Glomerular visceral epithelial cell (primary cell): ENCODE results near the gene SLC26A9.
A peak's percentile ranks its signal among the peaks of the same experiment; 100 is the strongest.
"Not testable (repeated sequence)": the region's sequence is repeated elsewhere in the genome, so short reads cannot be mapped to it uniquely, and the experiment has no call there.

Experiments
- DNase-seq: peaks from one replicate; pipeline ENCODE4 v3.0.0-alpha.2; 2016; ENCODE audit errors: extremely low spot score

Gene SLC26A9

DNA sequence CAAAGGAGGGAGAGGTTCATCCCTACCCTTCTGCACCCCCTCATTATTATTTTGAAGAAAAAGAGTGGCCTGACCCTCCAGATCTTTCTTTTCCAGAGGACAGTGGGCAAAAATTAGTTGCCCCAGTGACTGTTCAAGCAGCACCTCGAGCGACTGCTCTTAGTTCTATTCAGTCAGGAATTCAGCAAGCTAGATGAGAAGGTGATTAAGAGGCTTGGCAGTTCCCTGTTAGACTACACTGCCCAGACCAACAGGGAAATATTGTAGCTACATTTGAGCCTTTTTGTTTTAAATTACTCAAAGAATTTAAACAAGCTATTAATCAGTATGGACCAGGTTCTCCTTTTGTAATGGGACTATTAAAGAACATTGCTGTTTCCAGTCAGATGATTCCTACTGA is 51.8 kb downstream of the SLC26A9 start:
- DNase-seq, result not testable (repeated sequence)

DNA sequence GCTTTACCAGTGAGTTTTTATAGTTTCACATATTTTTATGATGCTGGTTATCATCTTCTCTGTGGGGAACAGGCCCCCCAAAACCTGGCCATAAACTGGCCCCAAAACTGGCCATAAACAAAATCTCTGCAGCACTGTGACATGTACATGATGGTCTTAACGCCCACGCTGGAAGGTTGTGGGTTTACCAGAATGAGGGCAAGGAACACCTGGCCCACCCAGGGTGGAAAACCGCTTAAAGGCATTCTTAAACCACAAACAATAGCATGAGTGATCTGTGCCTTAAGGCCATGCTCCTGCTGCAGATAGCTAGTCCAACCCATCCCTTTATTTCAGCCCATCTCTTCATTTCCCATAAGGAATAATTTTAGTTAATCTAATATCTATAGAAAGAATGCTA is 52.6 kb downstream of the SLC26A9 start:
- not testable (repeated sequence) for DNase-seq

DNA sequence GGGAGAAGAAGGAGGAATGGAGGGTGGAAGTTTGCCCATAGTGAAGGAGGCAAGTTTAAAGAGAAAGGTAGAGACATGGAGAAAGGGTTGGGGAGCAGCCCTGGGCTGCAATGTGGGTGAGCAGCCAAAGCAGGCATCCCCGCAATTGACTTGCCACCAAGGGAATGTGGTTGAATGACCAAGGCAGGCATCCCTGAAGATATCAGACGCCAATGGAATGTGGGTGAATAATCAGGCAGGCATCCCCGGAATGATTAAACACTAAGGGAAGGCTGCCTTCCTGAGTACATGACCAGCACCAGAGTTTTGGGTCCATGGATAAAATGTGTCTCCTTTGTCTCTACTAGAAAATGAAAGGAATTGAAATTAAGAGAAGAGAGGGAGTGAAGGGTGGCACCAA is 53.5 kb downstream of the SLC26A9 start:
- DNase-seq, result peak; percentile 88

DNA sequence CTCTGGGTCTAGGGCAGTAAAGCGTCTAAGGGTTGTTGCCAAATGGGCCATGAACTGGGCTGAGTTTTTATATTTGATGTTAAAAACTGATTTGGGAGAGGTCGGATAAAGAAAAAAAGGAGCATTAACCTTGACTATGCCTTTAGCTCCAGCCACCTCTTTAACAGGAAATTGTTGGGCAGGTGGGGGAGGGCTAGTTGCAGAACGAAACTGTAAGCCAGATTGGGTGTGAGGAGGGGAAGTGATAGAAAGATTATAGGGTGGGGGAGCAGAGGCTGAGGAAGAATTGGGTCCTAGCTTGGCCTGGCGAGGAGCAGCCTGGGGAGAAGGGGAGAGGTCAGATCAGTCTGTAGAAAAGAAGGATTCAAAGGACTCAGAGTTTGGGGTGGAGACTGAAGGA is 54.2 kb downstream of the SLC26A9 start:
- DNase-seq, result not testable (repeated sequence)

DNA sequence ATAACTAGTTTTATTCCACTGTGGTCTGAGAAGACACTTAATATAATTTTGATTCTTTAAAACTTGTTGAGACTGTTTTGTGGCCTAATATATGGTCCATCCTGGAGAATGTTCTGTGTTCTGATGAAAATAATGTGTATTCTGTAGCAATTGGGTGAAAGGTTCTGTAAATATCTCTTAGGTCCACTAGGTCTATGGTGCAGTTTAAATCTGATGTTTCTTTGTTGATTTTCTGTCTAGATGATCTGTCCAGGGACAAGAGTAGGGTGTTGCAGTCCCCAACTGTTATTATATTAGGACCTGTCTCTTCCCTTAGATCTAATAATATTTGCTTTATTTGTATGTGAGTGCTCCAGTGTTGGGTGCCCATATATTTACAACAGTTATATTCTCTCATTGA is 59.5 kb downstream of the SLC26A9 start:
- no peak for DNase-seq

DNA sequence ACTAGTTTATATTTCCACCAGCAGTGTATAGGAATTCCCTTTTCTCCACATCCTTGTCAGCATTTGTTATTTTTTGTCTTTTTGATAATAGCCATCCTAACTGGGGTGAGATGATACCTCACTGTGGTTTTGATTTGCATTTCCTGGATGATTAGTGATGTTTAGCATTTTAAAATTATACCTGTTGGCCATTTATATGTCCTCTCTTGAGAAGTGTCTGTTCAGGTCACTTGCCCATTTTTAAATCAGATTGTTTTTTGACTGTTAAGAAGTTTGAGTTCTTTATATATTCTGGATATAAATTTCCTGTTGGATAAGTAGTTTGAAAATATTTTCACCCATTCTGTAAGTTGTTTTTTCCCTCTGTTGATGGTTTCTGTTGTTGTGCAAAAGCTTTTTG is 62.3 kb downstream of the SLC26A9 start:
- DNase-seq, result no peak

DNA sequence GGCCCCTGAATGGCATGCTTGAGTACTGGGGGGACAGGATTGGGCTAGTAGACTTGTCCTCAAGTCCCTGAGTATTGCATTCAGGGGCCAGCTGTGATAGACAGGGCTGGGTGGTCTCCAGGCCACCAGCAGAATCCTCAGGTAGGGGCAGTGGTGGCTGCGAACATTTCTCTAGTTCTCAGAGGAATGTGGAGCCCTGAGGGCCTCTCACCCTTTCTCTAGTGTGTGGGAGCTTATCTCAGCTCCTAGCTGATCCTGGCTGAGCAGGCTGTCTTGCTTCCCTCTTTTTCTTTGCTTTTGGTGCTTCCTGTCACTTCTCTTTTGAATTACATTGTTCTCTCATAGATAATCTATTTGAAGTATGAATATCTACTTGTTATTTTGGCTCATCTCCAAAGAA is 63.3 kb downstream of the SLC26A9 start:
- DNase-seq, result no peak

DNA sequence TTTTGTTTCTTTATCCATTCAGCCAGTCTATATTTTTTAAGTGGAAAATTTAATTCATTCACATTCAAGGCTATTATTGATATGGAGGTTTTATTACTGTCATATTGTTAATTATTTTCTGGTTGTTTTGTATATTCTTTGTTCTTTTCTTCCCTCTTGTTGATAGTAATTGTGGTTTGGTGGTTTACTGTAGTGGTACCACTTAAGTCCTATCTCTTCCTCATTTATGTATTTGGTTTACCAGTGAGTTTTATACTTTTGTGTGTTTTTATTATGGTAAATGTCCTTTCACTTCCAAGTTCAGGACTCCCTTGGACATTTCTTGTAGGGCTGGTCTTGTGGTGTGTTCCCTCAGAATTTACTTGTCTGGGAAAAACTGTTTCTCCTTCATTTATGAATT is 65.2 kb downstream of the SLC26A9 start:
- no peak for DNase-seq

DNA sequence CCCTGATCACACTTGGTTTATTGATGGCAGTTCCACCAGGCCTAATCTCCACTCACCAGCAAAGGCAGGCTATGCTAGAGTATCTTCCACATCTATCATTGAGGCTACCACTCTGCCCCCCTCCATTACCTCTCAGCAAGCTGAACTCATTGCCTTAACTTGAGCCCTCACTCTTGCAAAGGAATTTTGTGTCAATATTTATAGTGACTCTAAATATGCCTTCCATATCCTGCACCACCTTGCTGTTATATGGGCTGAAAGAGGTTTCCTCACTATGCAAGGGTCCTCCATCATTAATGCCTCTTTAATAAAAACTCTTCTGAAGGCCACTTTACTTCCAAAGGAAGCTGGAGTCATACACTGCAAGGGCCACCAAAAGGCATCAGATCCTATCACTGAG is 70.1 kb downstream of the SLC26A9 start:
- DNase-seq, result not testable (repeated sequence)

DNA sequence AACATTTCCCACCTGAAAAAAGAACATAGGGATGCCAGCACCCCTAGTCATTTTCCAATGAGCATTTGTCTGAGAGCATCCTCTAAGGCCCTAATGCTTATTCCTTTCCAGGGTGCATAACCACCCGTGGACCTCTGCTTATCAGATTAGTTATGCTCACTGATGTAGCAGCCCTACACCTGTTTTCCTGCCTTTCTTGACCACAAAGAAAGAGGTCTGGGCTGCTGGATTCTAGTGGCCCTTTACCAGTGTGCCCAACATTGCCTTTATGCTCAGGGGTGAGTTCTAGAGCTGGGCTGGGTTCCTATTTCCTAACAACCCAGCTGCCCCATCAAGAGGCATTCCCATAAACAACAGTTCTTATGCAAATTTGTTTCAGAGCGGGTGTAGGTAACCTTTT is 73.0 kb downstream of the SLC26A9 start:
- no peak for DNase-seq
